OCI-LY1 (cell line): Measurements from ENCODE around the gene CASD1.

Experiments used
- H2AFZ ChIP-seq: fragments of 200-600 bp; sonication (generic), shearing (Covaris generic); 2 replicates; pipeline ENCODE4 v1.6.0; 2014; ENCODE audit warnings: antibody characterized with exemption, mild to moderate bottlenecking, low read length
- H3F3A ChIP-seq: fragments of 200-600 bp; sonication (generic), shearing (Covaris generic); 2 replicates; pipeline ENCODE4 v1.6.0; 2014; ENCODE audit warnings: mild to moderate bottlenecking, antibody characterized with exemption, low read length, moderate library complexity; ENCODE audit not compliant: insufficient read depth
- H3K27ac ChIP-seq: fragments of 200-600 bp; sonication (generic); 2 replicates; pipeline ENCODE4 v1.5.1; 2014; ENCODE audit warnings: low read length, mixed run types, mild to moderate bottlenecking, low read depth; ENCODE audit not compliant: poor library complexity, severe bottlenecking
- H3K27me3 ChIP-seq: fragments of 200-600 bp; sonication (generic); 2 replicates; pipeline ENCODE4 v1.6.0; 2014; ENCODE audit warnings: antibody characterized with exemption, mild to moderate bottlenecking, low read length, moderate library complexity; ENCODE audit not compliant: insufficient read depth
- H3K36me3 ChIP-seq: fragments of 200-600 bp; sonication (generic); 2 replicates; pipeline ENCODE4 v1.6.1; 2014; ENCODE audit warnings: mild to moderate bottlenecking, antibody characterized with exemption, low read length, moderate library complexity, mixed read lengths; ENCODE audit not compliant: insufficient read depth
- H3K4me1 ChIP-seq: fragments of 200-600 bp; sonication (generic); 2 replicates; pipeline ENCODE4 v1.5.1; 2014; ENCODE audit warnings: mild to moderate bottlenecking, low read length, moderate library complexity; ENCODE audit not compliant: insufficient read depth, severe bottlenecking
- H3K4me2 ChIP-seq: fragments of 200-600 bp; sonication (generic), shearing (Covaris generic); 2 replicates; pipeline ENCODE4 v1.6.1; 2014; ENCODE audit warnings: low read length
- H3K4me3 ChIP-seq: fragments of 200-600 bp; sonication (generic); 2 replicates; pipeline ENCODE4 v1.5.1; 2014; ENCODE audit warnings: low read length, low read depth, mild to moderate bottlenecking, mixed read lengths; ENCODE audit not compliant: poor library complexity, severe bottlenecking
- H3K79me2 ChIP-seq: fragments of 200-600 bp; shearing (Covaris generic); 2 replicates; pipeline ENCODE4 v1.6.1; 2016; ENCODE audit warnings: mixed run types, low read length, mixed read lengths; ENCODE audit not compliant: insufficient read depth
- H3K9ac ChIP-seq: fragments of 200-600 bp; sonication (generic), shearing (Covaris generic); 2 replicates; pipeline ENCODE4 v1.6.1; 2014; ENCODE audit warnings: mild to moderate bottlenecking, low read length, mixed read lengths
- H3K9me2 ChIP-seq: fragments of 200-600 bp; sonication (generic), shearing (Covaris generic); 2 replicates; pipeline ENCODE4 v1.6.1; 2014; ENCODE audit warnings: low read depth, mild to moderate bottlenecking, low read length, mixed read lengths
- H3K9me3 ChIP-seq: fragments of 200-600 bp; shearing (Covaris generic); 2 replicates; pipeline ENCODE4 v1.6.1; 2014; ENCODE audit warnings: low read length, mixed read lengths
- H4K20me1 ChIP-seq: fragments of 200-600 bp; sonication (generic), shearing (Covaris generic); 2 replicates; pipeline ENCODE4 v1.6.0; 2016; ENCODE audit warnings: mild to moderate bottlenecking, low read length; ENCODE audit not compliant: insufficient read depth
- EZH2 ChIP-seq: fragments of 200-600 bp; sonication (generic), shearing (Covaris generic); IDR thresholded peaks from 2 replicates; pipeline ENCODE4 v1.8.0; 2017; ENCODE audit warnings: borderline replicate concordance, mixed run types, mild to moderate bottlenecking, antibody characterized with exemption, low read length, moderate library complexity, mixed read lengths
- TF ChIP-seq, protein P1 (sequence below): fragments of 200-600 bp; sonication (generic), shearing (Covaris generic); IDR thresholded peaks from 2 replicates; pipeline ENCODE4 v1.5.1; 2017; ENCODE audit warnings: mild to moderate bottlenecking, antibody characterized with exemption, low read length, moderate library complexity, mixed read lengths

CASD1 gene

DNA sequence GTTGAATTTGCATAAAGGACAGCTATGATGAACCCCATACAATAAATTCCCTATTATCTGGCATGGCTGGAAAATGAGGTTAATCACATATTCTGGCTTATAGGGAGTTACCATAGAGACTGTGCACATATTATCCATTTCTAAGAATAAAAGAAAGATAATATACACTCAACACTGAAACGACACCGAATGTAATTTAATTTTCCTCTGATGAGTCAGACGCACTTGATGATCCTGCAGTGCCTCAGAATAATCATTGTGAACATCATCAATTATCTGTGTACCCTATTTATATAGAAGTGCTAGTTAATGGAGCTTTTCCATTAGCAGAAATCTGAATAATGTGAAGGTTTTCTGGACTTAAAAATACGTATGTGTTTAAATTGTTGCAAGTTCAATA lies 86.1 kb downstream of the CASD1 start:
- TF ChIP-seq, protein P1, sequence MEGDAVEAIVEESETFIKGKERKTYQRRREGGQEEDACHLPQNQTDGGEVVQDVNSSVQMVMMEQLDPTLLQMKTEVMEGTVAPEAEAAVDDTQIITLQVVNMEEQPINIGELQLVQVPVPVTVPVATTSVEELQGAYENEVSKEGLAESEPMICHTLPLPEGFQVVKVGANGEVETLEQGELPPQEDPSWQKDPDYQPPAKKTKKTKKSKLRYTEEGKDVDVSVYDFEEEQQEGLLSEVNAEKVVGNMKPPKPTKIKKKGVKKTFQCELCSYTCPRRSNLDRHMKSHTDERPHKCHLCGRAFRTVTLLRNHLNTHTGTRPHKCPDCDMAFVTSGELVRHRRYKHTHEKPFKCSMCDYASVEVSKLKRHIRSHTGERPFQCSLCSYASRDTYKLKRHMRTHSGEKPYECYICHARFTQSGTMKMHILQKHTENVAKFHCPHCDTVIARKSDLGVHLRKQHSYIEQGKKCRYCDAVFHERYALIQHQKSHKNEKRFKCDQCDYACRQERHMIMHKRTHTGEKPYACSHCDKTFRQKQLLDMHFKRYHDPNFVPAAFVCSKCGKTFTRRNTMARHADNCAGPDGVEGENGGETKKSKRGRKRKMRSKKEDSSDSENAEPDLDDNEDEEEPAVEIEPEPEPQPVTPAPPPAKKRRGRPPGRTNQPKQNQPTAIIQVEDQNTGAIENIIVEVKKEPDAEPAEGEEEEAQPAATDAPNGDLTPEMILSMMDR: no peak
- TF ChIP-seq EZH2: no peak
- no peaks in the 10 kb centered on the region for H3K9me3 ChIP-seq

DNA sequence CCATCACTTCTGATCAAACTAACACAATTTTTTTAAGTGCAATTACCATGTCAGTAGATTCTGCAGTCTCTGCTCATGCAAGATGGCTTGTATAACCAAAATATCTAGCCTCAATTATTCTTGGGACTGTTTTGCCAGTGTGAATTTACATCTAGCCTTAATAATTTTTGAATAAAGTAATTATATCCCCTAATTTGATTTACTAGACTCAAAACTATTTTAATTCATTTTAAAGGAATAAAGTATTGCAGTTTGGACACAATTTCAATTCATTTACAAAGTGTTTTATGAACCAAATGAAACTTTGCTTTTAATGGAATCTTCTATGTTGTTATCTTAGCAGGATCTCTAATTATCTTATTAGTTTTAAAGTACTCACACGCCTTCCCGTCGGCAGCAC lies 90.7 kb downstream of the CASD1 start:
- Histone ChIP-seq H3K4me1 (no peaks in the 10 kb centered on the region), H3K9ac (no peak overlapping the region), H3K36me3 (peaks cover 6% of the 10 kb centered on the region; the same call in 1 of the 2 replicates), H3K27ac (no peak overlapping the region), H3F3A (no peaks in the 10 kb centered on the region), H3K9me2 (no peaks in the 10 kb centered on the region), H3K27me3 (no peaks in the 10 kb centered on the region), H4K20me1 (no peaks in the 10 kb centered on the region), H3K4me3 (no peak overlapping the region), H3K79me2 (no peaks in the 10 kb centered on the region), H3K4me2 (no peak overlapping the region), H2AFZ (no peak overlapping the region), H3K9me3 (no peaks in the 10 kb centered on the region)
- TF ChIP-seq, protein P1: no peak
- TF ChIP-seq EZH2: no peak

More for the DNA sequence above, 86.1 kb downstream of the CASD1 start:
- H3K27me3 ChIP-seq: no peaks in the 10 kb centered on the region
- H3K4me2 ChIP-seq: no peak overlapping the region
- no peaks in the 10 kb centered on the region for H3K36me3 ChIP-seq
- H3K9me2 ChIP-seq: no peaks in the 10 kb centered on the region
- no peak overlapping the region for H3K4me3 ChIP-seq
- H3F3A ChIP-seq: no peaks in the 10 kb centered on the region
- H3K27ac ChIP-seq: no peak overlapping the region
- no peak overlapping the region for H3K9ac ChIP-seq
- H2AFZ ChIP-seq: no peak overlapping the region
- no peaks in the 10 kb centered on the region for H3K79me2 ChIP-seq
- peaks cover 14% of the 10 kb centered on the region for H3K4me1 ChIP-seq
- no peaks in the 10 kb centered on the region for H4K20me1 ChIP-seq

DNA sequence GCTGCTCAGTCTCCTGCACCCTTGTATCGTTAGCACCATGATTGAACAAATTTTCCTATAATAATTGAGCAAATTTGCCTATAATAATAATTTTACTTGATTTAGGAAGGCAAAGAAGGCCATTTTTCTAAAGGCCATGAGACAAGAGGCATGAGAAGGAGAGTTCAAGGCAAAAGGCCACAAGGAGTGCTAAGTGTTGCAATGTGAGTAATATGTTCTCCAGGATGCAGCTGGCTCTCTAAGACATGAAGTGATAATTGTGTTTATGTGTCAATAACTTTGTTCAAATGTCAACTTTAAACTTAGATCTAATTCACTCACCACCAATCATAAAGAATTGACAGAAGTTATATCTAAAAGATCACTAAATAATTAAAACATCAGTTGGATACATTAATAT lies 92.6 kb downstream of the CASD1 start:
- no peaks in the 10 kb centered on the region for H3K79me2 ChIP-seq

More for the DNA sequence above, 92.6 kb downstream of the CASD1 start:
- Histone ChIP-seq H3F3A (no peaks in the 10 kb centered on the region), H3K9ac (no peak overlapping the region), H3K36me3 (peaks cover 6% of the 10 kb centered on the region; the same call in 1 of the 2 replicates), H3K4me1 (no peaks in the 10 kb centered on the region), H3K27me3 (no peaks in the 10 kb centered on the region), H3K4me3 (no peak overlapping the region), H3K9me3 (no peaks in the 10 kb centered on the region), H3K9me2 (no peaks in the 10 kb centered on the region), H3K27ac (no peak overlapping the region), H4K20me1 (no peaks in the 10 kb centered on the region), H3K4me2 (no peak overlapping the region), H2AFZ (no peak overlapping the region)
- TF ChIP-seq, protein P1: no peak
- no peak for TF ChIP-seq EZH2
